NCI-H2227 treated with DMSO at 0.1 percent for 48 hours (cell line): ENCODE data around the gene BAIAP2.

Experiments used
- DNase-seq: peaks from one replicate; lab custom pipeline; 2025; lab: John Stamatoyannopoulos, UW

The BAIAP2 gene

GRCh38 chr17:81037026-81037797 is 2.3 kb downstream of the BAIAP2 start:
- DNase-seq = no peak

GRCh38 chr17:81037798-81038733 is 3.1 kb downstream of the BAIAP2 start:
- DNase-seq = no peak

GRCh38 chr17:81039096-81039495 is 4.1 kb downstream of the BAIAP2 start:
- no peak for DNase-seq

GRCh38 chr17:81039854-81040758 is 5.2 kb downstream of the BAIAP2 start:
- peak; percentile 75 for DNase-seq

GRCh38 chr17:81040791-81041337 is 5.9 kb downstream of the BAIAP2 start:
- no peak for DNase-seq

GRCh38 chr17:81042606-81043005 is 7.7 kb downstream of the BAIAP2 start:
- no peak for DNase-seq

- DNase-seq = no peak
Measured at GRCh38 chr17:81043319-81043724, 8.4 kb downstream of the BAIAP2 start.

DNA sequence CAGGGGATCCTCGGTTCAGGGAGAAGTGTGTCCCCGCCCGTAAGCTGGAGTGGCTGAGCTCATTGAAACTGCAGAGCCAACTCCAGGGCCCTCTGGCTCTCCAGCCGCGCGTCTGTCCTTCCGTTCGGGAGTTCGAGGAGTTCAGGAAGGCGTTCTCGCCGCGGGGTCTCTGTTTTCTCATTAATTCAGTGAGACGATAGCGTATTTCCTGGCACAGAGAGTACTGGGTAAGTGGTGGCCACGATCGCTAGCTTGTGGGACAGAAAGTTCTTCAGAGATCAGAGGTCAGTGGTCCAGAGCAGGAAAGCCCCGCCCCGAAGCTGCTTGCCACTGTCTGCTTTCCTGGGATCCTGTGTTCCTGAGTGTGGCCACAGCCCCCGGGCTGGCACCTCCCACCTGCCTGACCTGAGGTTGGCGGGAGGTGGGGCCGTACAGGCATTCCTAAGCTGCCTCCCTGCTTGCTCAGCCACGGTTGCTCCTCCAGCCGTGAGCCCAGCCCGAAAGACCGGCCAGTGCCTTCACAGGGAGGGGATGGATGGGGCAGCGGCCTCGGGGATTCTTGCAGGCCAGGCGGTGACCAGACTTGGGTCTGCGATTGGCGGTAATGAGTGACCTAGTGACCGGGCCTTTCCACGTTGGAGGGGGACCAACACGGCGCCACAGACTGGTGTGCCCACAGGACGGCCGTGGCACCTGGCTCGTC is 8.9 kb downstream of the BAIAP2 start:
- no peak for DNase-seq

DNA sequence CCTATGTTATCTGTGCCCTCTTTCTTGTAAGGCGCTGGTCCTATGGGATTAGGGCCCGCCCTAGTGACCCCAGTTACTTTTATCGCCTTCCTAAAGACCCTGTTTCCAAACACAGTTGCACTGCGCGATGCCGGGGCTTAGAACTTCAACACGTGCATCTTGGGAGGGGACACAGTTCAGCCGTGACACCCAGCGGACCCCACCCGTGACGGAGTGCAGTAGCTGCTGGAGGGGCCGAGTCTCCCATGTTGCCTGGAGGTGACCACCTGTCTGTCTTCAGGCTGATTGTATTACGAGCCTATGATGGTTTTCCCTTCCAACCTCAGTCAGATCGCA is 9.4 kb downstream of the BAIAP2 start:
- DNase-seq = no peak

DNA sequence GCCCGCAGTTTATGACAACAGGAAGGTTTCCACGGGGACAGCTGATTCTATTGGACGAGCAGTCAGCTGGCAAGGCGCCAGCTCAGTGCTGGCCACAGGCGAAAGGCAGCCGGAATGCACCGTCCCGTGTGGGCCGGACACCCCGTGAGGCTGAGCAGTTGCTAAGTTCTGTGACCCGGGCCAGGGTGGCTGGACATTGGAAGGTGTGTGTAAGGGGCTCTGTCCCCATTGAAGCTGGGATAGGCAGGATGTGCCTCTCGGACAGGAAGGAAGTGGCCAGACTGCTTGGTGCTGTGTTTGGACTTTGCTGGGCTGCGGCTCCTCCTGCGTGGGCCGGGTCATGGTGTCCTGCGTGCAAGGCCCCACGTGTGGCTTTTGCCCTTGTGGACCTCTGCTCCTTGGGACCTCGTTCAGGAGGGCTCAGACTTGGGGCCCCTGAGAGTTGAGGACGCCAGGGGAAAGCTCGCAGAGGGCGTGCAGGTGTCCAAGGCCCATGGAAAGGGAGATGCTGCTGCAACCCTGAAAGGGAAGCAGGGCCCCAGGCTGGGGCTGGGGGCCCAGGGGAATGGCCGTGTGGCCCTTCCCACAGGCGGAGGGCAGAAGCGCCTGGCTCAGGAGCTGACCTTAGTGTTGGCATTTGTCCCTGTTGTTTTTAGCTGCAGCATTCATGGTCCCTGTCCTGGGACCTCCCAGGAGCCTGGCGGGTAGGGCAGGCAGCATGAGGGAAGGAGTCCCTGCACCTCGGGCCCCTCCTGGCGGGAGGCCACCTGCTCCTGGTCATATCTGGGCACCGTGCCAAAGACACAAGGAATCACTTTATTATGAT is 10.0 kb downstream of the BAIAP2 start:
- no peak for DNase-seq

GRCh38 chr17:81045590-81046095 is 10.7 kb downstream of the BAIAP2 start:
- DNase-seq = no peak

DNA sequence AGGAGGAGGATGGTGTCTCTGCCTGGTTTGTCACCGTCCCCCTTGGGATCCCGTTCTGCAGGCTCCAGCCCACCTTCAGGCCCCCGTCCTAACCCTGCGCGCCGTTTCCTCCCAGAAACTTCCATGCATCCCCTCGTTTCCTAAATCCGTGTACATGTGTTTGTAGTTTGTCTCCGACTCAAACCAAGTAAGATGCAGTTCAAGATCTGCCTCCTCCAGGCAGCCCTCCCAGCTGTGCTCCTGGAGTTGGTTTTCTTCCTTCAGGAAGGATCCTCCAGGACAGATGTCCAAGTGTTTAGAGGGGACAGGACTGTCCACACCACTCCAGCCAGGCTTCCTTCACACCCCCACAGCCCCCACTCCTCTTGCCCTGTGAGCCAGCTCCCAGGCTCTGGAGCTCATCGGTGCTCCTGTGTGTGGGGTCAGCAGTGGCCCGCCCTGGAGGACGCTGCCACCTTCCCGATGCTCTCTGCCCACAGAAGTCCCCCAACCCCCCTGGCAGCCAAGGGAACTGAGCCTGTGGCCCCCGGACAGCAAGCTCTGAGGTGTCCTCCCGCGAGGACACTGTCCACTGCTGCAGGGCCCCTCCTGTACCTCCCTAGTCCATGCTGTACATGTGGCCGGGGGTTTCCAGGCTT is 11.3 kb downstream of the BAIAP2 start:
- no peak for DNase-seq

DNA sequence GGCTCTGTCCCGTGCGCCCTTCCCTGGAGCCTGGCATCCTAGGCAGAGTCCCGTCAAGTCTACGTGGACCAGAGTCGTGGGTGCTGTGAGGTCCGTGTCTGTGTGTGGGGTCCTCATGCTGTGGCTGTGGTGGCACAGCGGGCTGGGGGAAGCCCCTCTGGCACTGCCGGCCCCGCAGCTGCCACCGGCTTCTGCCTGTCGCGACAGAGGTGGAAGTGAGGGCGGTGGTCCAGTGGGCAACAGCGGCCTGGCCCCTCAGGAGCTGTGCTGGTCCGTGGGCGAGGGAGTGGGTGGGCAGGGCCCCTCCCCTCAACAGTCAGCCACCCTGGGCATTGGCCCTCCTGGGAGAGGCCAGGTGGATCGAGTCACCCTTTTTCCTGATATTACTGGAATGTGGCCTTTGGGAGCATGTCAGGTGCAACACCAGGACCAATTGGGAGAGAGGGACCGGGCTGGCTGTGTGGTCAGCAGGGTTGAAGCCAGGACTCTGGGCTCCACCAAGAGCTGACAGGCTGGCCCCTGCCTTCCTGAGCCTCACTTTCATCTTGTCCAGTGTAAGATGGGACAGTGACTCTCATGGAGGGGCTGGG is 11.9 kb downstream of the BAIAP2 start:
- DNase-seq = no peak

DNA sequence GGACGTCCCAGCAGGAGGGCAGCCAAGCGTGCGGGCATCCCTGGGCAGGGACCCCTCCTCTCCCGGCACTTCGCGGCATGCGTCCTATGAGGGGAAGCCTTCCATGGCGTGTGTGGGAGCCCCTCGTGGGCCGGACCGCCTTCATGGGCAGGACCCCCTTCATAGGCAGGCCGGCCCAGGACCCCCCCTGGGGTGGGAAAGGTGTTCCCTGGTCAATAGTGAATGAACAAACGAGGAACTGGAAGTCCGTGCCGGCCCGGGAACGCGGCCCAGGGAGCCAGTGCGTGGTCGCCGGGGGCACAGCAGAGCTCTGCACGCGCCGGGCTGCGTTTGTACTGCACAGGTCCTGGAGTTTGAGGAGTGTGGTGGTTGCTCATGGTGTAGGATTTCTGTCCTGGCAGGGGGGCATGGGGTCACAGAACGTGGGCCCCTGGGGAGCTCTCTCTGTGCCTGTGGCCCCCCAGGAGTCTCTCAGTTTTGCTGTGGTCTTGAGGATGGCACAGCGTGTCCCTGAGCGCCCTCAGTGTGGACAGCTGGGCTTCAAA is 13.9 kb downstream of the BAIAP2 start:
- no peak for DNase-seq

DNA sequence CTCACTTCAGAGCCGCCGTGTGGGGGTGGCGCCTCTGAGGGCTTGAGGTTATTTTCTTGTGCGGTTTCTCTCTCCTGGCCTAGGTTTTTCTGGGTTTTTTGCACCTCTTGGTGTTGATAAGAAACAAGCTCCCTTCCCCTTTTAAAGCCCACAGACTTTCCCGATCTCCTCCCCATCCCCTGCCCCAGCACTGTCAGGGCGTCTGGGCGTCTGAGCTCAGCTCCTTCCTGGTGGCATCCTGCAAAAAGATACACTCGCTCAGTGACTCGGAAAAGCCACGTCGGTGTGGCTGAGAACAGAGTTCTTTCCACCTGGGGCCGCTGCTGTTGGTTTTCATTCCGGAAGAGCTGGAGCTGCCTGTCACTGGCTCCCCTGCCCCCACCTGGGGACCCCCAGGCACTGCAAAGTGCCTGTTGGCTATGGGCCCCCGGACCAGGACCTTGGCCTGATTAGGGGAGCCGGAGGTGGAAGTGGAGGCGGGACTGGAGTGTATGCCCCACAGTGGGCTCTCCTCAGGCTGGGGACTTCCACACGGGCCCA is 14.5 kb downstream of the BAIAP2 start:
- no peak for DNase-seq

DNA sequence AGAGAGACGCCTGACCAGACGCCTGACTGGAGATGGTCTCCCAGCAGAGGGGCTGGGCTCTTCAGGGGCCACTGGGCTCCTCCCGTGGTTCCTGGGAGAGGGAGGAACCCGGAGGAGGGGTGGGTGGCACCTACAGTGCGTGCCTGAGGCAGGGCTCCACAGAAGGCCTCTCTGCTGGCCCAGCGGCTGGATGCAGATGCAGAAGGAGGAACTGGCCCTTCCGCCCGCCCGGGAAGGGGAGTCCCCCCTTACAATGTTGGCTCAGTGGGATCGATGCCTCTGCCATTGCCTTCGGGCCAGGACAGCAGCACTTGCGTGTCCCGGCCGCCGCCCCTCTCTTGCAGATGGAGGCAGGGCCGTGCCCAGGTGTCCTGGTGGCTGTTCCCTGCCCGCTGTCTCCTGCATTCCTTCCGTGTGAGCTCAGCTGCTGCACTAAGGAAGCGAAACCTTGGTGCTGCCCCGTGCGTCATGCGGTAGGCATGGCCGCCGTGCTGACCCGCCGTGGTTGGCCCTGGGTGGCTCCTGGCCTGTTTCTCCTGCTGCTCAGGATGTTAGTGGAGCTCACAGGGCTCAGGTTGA is 15.1 kb downstream of the BAIAP2 start:
- DNase-seq = no peak

GRCh38 chr17:81050645-81051625 is 16.0 kb downstream of the BAIAP2 start:
- DNase-seq = no peak
